Ovary (tissue), 9 donors: ENCODE results near the gene CBR4. TPM values are rescaled to one million over a fixed set of nuclear protein-coding genes. Genes with fewer than 3 reads are reported as not detected.

Experiments used
- DNase-seq, 5 donors: peaks; one replicate each; pipeline ENCODE4 v3.0.0-alpha.2; 2019 to 2020
- H3K27ac ChIP-seq, 2 donors: fragments of 200-600 bp; one replicate each; pipeline versions ENCODE4 v1.5.1 to v1.8.0; 2019 to 2022
- H3K27me3 ChIP-seq: fragments of 200-600 bp; one replicate; pipeline ENCODE4 v1.8.0; 2022
- H3K36me3 ChIP-seq: fragments of 200-600 bp; sonication (generic); one replicate; pipeline ENCODE4 v1.5.1; 2019
- H3K4me1 ChIP-seq: one replicate; pipeline ENCODE4 v1.8.1; 2013; ENCODE audit warnings: mild to moderate bottlenecking, moderate library complexity; ENCODE audit not compliant: insufficient read depth
- H3K4me3 ChIP-seq: fragments of 200-600 bp; sonication (generic); one replicate; pipeline ENCODE4 v1.5.1; 2017
- H3K9me3 ChIP-seq, 2 donors: fragments of 200-600 bp in 1 of 2; sonication (generic) in 1 of 2; one replicate each; pipeline versions ENCODE4 v1.5.1 to v1.8.1; 2013 to 2019; ENCODE audit warnings: mild to moderate bottlenecking in 1 of 2, moderate library complexity in 1 of 2
- EP300 ChIP-seq: sonication (generic); formaldehyde crosslinking; IDR thresholded peaks from one replicate; pipeline ENCODE4 v1.6.1; 2017; ENCODE audit warnings: antibody characterized with exemption
- POLR2A ChIP-seq: fragments of 450-650 bp; IDR thresholded peaks from one replicate; pipeline ENCODE4 v1.6.1; 2017; ENCODE audit warnings: antibody characterized with exemption, mild to moderate bottlenecking, moderate library complexity
- WGBS, 3 donors: extraction: QIAGEN DNeasy Blood & Tissue Kit in 1 of 3; methylation state at CpG; one replicate each; pipeline versions ENCODE4 v1.1.5 to v1.1.7; 2013 to 2017; 5-methylcytosine and 5-hydroxymethylcytosine counted together
- intact Hi-C, 4 donors: fragments of 100-400 bp; cut with DNase I; formaldehyde crosslinking; loops; one replicate each; pipeline versions ENCODE4 v1.11.0 to v1.15.1; 2022 to 2023
- polyA plus RNA-seq, 2 donors: library from polyadenylated mRNA; stranded (reverse); fragments of 200-250 nt in 1 of 2; fragments of 350-450 nt in 1 of 2; fragmentation: Illumina TruSeq in 1 of 2; extraction: RNeasy Lipid Tissue Mini Kit (QIAGEN cat#74804) in 1 of 2; gene quantifications; one replicate each; pipeline ENCODE4 v1.2.3, GENCODE V29; 2013 to 2014
- total RNA-seq, 7 donors: library from RNA; depleted of rRNA in 2 of 7; stranded (reverse); fragments of >200 nt in 2 of 7; fragmentation: NEBNext Ultra II Directional in 3 of 7; extraction: Animal tissue kit (Norgen Biotek cat#: 25700) in 3 of 7; gene quantifications; one replicate each; pipeline versions ENCODE4 v1.1.0 to v1.2.4, GENCODE V29; 2016 to 2023
- TF ChIP-seq, protein P1 (sequence below), 3 donors: fragments of 450-650 bp in 2 of 3; fragments of 200-600 bp in 1 of 3; IDR thresholded peaks; one replicate each; pipeline versions ENCODE4 v1.5.1 to v1.8.0; 2016 to 2022; ENCODE audit warnings: antibody characterized with exemption in 3 of 3, mild to moderate bottlenecking in 1 of 3
- donor health status: DM: no; HTN: no; CAD: no; lungs with moderate emphysema.
- donor health status: DM: no; HTN: no; CAD: no.
- donor health status: Bipolar disorder and iron deficiency.
- donor health status: DM: yes; HTN: yes; CAD: no.
- donor health status: DM: no; HTN: no; CAD: no.
- donor health status: DM: yes; HTN: yes; CAD: no.

The CBR4 gene
- total and polyA plus RNA-seq, 9 donors: 8.9 to 24.0 (median 20.1) TPM

DNA sequence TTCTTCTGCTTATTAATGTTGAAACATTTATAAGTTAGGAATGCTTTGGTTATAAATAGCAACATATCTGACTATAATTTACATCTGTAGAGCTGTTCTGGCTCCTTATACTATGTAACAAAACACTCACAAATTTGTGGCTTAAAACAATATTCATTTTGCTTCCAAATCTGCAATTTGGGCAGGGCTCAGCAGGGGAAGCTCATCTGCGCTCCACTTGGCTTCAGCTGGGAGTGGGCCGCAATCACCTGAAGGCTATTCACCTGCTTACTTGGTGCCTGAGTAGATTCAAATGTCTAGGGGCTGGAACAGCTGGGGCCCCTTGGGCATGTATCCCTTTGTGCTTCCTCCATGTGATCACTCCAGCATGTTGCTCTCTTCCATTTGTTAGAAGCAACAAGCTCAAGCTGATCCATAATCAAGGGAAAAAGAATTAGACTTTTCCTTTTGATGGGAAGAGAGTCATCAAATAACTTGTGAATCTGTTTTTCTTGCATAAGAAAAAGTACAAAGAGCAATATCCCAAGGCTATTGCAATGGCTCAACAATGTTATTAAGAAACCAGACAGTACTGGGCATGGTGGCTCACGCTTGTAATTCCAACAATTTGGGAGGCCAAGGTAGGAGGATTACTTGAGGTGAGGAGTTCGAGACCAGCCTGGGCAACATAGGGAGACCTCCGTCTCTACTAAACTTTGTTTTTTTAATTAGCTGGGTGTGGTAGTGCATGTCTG lies 34.8 kb upstream of the CBR4 start:
- no peak for DNase-seq
- H3K4me1 ChIP-seq: no peaks in the 10 kb centered on the region
- H3K4me3 ChIP-seq: no peak overlapping the region
- no peaks in the 10 kb centered on the region for H3K27me3 ChIP-seq
- no peaks in the 10 kb centered on the region for H3K9me3 ChIP-seq
- no peak overlapping the region for H3K27ac ChIP-seq
- WGBS, 3 donors: 82 to 95% (median 88%) methylated on average over 5 of the region's 5 CpGs
- intact Hi-C loops: no loop called here
- TF ChIP-seq, protein P1, sequence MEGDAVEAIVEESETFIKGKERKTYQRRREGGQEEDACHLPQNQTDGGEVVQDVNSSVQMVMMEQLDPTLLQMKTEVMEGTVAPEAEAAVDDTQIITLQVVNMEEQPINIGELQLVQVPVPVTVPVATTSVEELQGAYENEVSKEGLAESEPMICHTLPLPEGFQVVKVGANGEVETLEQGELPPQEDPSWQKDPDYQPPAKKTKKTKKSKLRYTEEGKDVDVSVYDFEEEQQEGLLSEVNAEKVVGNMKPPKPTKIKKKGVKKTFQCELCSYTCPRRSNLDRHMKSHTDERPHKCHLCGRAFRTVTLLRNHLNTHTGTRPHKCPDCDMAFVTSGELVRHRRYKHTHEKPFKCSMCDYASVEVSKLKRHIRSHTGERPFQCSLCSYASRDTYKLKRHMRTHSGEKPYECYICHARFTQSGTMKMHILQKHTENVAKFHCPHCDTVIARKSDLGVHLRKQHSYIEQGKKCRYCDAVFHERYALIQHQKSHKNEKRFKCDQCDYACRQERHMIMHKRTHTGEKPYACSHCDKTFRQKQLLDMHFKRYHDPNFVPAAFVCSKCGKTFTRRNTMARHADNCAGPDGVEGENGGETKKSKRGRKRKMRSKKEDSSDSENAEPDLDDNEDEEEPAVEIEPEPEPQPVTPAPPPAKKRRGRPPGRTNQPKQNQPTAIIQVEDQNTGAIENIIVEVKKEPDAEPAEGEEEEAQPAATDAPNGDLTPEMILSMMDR (IDR thresholded peaks at IDR 0.05): no peak
- TF ChIP-seq EP300: no peak
- no peaks in the 10 kb centered on the region for H3K36me3 ChIP-seq

DNA sequence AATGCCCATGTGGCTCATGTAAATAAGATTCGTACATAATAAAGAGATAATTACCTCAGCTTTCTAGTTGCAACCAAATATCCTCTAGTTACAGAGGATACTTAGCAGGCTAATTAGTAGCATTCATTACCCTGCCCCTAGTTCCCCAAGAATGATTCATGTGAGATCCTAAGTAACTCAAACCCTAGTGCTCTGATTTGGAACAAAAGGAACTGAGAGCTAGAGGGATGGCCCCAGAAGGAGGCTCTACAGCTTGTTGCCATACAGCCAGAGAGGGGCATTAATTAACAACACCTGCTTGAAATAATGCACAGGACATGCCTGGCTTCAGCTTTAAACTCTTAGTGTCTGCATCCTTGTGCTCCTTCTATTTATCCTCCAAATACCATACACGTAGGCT lies 32.6 kb upstream of the CBR4 start:
- H3K27ac ChIP-seq: no peak overlapping the region
- WGBS, 3 donors: 92 to 98% (median 93%) methylated on average over 2 of the region's 2 CpGs
- intact Hi-C loops: no loop called here
- H3K9me3 ChIP-seq: no peaks in the 10 kb centered on the region
- no peaks in the 10 kb centered on the region for H3K4me1 ChIP-seq
- TF ChIP-seq, protein P1 (IDR thresholded peaks at IDR 0.05): no peak
- TF ChIP-seq POLR2A (no peak), EP300 (no peak)
- H3K27me3 ChIP-seq: no peaks in the 10 kb centered on the region
- H3K36me3 ChIP-seq: no peaks in the 10 kb centered on the region
- no peak overlapping the region for H3K4me3 ChIP-seq
- no peak for DNase-seq

DNA sequence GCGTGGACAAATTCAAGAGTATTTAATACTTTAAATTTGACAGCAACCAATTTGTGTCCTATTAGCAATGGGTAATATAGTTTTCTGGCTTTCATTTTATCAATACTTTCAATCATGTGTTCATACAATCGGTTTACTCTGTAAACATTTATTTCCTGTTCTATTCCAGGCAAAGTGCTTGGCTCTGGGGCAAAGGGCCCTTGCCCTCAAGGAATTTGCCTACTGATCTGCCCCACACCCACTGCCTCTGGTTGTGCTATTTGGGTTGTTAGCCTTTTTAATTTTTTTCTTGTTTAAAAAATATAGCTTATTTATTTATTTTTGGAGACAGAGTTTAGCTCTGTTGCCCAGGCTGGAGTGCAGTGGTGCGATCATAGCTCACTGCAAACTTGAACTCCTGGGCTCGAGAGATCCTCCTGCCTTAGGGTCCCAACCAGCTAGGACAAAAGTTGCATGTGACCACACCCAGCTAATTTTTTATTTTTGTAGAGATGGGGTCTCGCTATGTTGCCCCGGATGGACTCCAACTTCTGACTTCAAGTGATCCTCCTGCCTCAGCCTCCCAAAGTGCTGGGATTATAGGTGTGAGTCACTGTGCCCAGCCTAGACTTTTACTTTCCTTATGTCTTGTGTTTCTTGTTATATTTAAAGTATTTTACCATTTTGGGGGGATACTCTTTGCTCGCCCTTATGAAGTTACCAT lies 30.7 kb upstream of the CBR4 start:
- no peak for DNase-seq
- Histone ChIP-seq H3K9me3 (no peaks in the 10 kb centered on the region), H3K27me3 (no peaks in the 10 kb centered on the region), H3K4me3 (no peak overlapping the region), H3K36me3 (no peaks in the 10 kb centered on the region), H3K27ac (no peak overlapping the region), H3K4me1 (no peaks in the 10 kb centered on the region)
- intact Hi-C loops: no loop called here
- TF ChIP-seq POLR2A (no peak), EP300 (no peak)
- TF ChIP-seq, protein P1 (IDR thresholded peaks at IDR 0.05): no peak
- 91 to 93% (median 93%) methylated on average over 7 of the region's 7 CpGs for WGBS, 3 donors

DNA sequence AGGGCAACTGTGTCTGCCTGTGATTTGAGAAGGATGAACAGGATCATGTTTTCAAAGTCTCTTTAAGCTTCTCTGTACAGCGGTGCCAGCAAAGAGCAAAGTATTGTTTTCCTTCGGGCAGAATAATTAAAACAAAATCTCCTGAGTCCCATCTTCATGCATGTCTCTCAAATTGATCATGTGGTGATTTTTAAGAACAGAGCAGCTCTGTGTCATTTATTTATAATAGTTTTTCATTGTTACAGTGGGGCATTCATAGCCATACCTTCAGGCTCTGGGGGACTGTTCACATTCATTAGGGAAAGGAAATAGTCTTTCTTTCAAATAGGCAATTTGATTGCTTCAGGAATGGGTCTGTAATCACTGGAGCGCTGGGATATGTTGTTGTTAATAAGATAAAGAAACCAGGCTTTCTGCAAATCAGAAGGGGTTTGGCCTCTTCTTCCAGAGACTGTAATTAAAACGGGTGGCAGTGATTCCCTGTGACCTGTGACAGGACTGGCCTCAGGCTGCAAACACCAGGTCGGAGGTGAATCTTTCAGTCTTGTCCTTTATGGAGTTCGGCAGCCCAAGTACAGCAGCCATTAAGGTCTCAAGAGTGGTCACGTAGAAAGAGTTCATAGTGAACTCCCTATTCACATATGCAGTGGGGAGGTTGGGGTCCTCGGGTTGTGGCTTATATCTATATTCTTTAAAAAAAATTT lies 29.3 kb upstream of the CBR4 start:
- no peaks in the 10 kb centered on the region for H3K9me3 ChIP-seq
- H3K27me3 ChIP-seq: no peaks in the 10 kb centered on the region
- H3K4me1 ChIP-seq: no peaks in the 10 kb centered on the region
- H3K27ac ChIP-seq: no peak overlapping the region
- WGBS, 3 donors: 75 to 81% (median 77%) methylated on average over 8 of the region's 8 CpGs
- TF ChIP-seq EP300: no peak
- TF ChIP-seq, protein P1 (IDR thresholded peaks at IDR 0.05): no peak
- TF ChIP-seq POLR2A: no peak
- intact Hi-C loops: no loop called here
- no peak overlapping the region for H3K4me3 ChIP-seq
- H3K36me3 ChIP-seq: no peaks in the 10 kb centered on the region
- DNase-seq: no peak
